GM12878 (cell line): ENCODE measurements around the gene RAB11A. TPM values are rescaled to one million over a fixed set of nuclear protein-coding genes. Genes with fewer than 3 reads are reported as not detected.

Experiments used
- ATAC-seq: fragments of 200-7000 bp; cut with Tn5 transposase; 3 replicates; pipeline ENCODE4 v1.9.1; 2020; ENCODE audit warnings: mild to moderate bottlenecking, moderate library complexity
- BruUV-seq: library from RNA; stranded (reverse); fragments of 400-500 nt; replicated peaks from 2 replicates; lab custom pipeline; 2021; lab: Mats Ljungman, UMichigan
- CTCF ChIA-PET: fragments of 300-600 bp; sonication (Branson Sonifier 250); formaldehyde crosslinking; extraction: SDS; loops from one replicate; lab custom pipeline; 2021; ENCODE audit warnings: inconsistent platforms; lab: Yijun Ruan, JAX
- POLR2A ChIA-PET: fragments of 350-600 bp; formaldehyde crosslinking; extraction: SDS; loops from one replicate; lab custom pipeline; 2021; ENCODE audit warnings: inconsistent platforms; lab: Charles Lee
- RAD21 ChIA-PET: fragments of 300-600 bp; sonication (Branson Sonifier 250); formaldehyde crosslinking; loops from one replicate; lab custom pipeline; 2023; ENCODE audit warnings: antibody characterized with exemption; ENCODE audit not compliant: unreplicated experiment; lab: Charles Lee
- SMC1A ChIA-PET: fragments of 300-600 bp; sonication (Branson Sonifier 250); formaldehyde crosslinking; loops from one replicate; lab custom pipeline; 2023; ENCODE audit not compliant: unreplicated experiment, uncharacterized antibody; lab: Charles Lee
- DNase-seq: peaks from one replicate; pipeline ENCODE4 v3.0.0-alpha.2; 2011; ENCODE audit warnings: low read depth, low spot score
- FAIRE-seq: peaks from 3 replicates; lab custom pipeline; 2011; peaks lifted over from hg19 to GRCh38; lab: Jason Lieb, UNC
- H2AFZ ChIP-seq: 2 replicates; pipeline ENCODE4 v1.6.0; 2011; ENCODE audit warnings: low read depth, low read length, control low read depth; ENCODE audit not compliant: control insufficient read depth
- H3K27ac ChIP-seq: 2 replicates; pipeline ENCODE4 v1.5.1; 2011; ENCODE audit warnings: control low read depth; ENCODE audit not compliant: control insufficient read depth, insufficient read depth
- H3K27me3 ChIP-seq, 2 experiments: replicated peaks in 1 of 2; 2 replicates each; pipeline versions ENCODE4 v1.6.0 to v1.6.1; 2011; ENCODE audit warnings: low read length in 1 of 2; ENCODE audit not compliant: control insufficient read depth in 2 of 2, insufficient read depth in 2 of 2
- H3K36me3 ChIP-seq, 2 experiments: 2 replicates each; pipeline ENCODE4 v1.5.1; 2011; ENCODE audit warnings: low read length in 1 of 2; ENCODE audit not compliant: control insufficient read depth in 2 of 2, insufficient read depth in 2 of 2
- H3K4me1 ChIP-seq: 2 replicates; pipeline ENCODE4 v1.6.1; 2011; ENCODE audit warnings: mild to moderate bottlenecking, low read length, moderate library complexity, mixed read lengths; ENCODE audit not compliant: control insufficient read depth, insufficient read depth
- H3K4me2 ChIP-seq: 2 replicates; pipeline ENCODE4 v1.6.0; 2011; ENCODE audit warnings: control low read depth; ENCODE audit not compliant: control insufficient read depth, insufficient read depth
- H3K4me3 ChIP-seq: fragments of 200-600 bp; sonication (generic); 2 replicates; pipeline ENCODE4 v1.5.1; 2016
- H3K79me2 ChIP-seq: 2 replicates; pipeline ENCODE4 v1.6.0; 2011; ENCODE audit warnings: low read length; ENCODE audit not compliant: control insufficient read depth, insufficient read depth
- H3K9ac ChIP-seq: 2 replicates; pipeline ENCODE4 v1.8.0; 2011; ENCODE audit warnings: low read length, control low read depth, mixed read lengths; ENCODE audit not compliant: control insufficient read depth, insufficient read depth
- H3K9me3 ChIP-seq: replicated peaks from 3 replicates; pipeline ENCODE4 v1.5.1; 2011; ENCODE audit warnings: mild to moderate bottlenecking, low read length; ENCODE audit not compliant: control insufficient read depth, insufficient read depth
- H4K20me1 ChIP-seq: 2 replicates; pipeline ENCODE4 v1.6.0; 2011; ENCODE audit not compliant: control insufficient read depth, insufficient read depth
- BCL11A ChIP-seq: IDR thresholded peaks from 2 replicates; pipeline ENCODE4 v1.6.1; 2011; ENCODE audit warnings: low read depth, low read length
- BMI1 ChIP-seq: fragments of 450-650 bp; IDR thresholded peaks from 2 replicates; pipeline ENCODE4 v1.6.1; 2016; ENCODE audit warnings: mild to moderate bottlenecking, moderate library complexity, borderline replicate concordance
- CBFB ChIP-seq: IDR thresholded peaks from 2 replicates; pipeline ENCODE4 v1.6.1; 2016; ENCODE audit warnings: antibody characterized with exemption, low read depth
- CHD1 ChIP-seq: IDR thresholded peaks from 2 replicates; pipeline ENCODE4 v1.6.1; 2012; ENCODE audit warnings: low read depth, low read length, improper control_type of control experiment
- KDM1A ChIP-seq: fragments of 200-600 bp; sonication (generic); IDR thresholded peaks from 2 replicates; pipeline ENCODE4 v1.6.1; 2016; ENCODE audit warnings: borderline replicate concordance
- RFX5 ChIP-seq: IDR thresholded peaks from 2 replicates; pipeline ENCODE4 v1.6.1; 2011; ENCODE audit warnings: low read depth, low read length, improper control_type of control experiment
- SIN3A ChIP-seq: IDR thresholded peaks from 2 replicates; pipeline ENCODE4 v1.6.1; 2012; ENCODE audit warnings: low read depth, low read length, improper control_type of control experiment
- SMARCA5 ChIP-seq: fragments of 450-650 bp; IDR thresholded peaks from 2 replicates; pipeline ENCODE4 v1.6.1; 2017; ENCODE audit warnings: mild to moderate bottlenecking
- STAT3 ChIP-seq: IDR thresholded peaks from 2 replicates; pipeline ENCODE4 v1.6.1; 2011; ENCODE audit warnings: low read depth, low read length, improper control_type of control experiment
- WGBS: methylation state at CpG from one replicate; pipeline ENCODE4 v1.1.6; 2016; ENCODE audit warnings: low lambda C conversion rate; ENCODE audit not compliant: insufficient replicate concordance, insufficient coverage; ENCODE audit errors: missing lambda C conversion rate; 5-methylcytosine and 5-hydroxymethylcytosine counted together
- in situ Hi-C: fragments of 300-500 bp; cut with MboI; formaldehyde crosslinking; loops from 9 replicates; pipeline ENCODE4 v1.14.3; 2018; ENCODE audit warnings: mixed read lengths
- intact Hi-C: fragments of 100-400 bp; cut with micrococcal nuclease; formaldehyde crosslinking; loops from one replicate; pipeline ENCODE4 v1.14.2; 2022; ENCODE audit not compliant: unreplicated experiment
- polyA plus RNA-seq, 11 experiments: library from polyadenylated mRNA; depleted of rRNA in 4 of 11; unstranded in 6 of 11; stranded (reverse) in 5 of 11; fragments of >200 nt; fragmentation: Nextera tagmentation in 4 of 11; fragmentation: Illumina TruSeq in 1 of 11; extraction: Ambion mirVana in 4 of 11; extraction: Trizol in 1 of 11; gene quantifications; 1 replicate in 1 of 11; 2 replicates in 10 of 11; pipeline versions ENCODE4 v1.2.1 to v1.2.3, GENCODE V29; 2011 to 2016; ENCODE audit warnings: inconsistent platforms in 2 of 11, missing spikeins in 2 of 11, low read depth in 1 of 11
- total RNA-seq, 4 experiments: library from RNA; depleted of rRNA in 3 of 4; stranded (reverse); fragments of >200 nt in 3 of 4; fragmentation: Illumina TruSeq in 1 of 4; extraction: Trizol in 1 of 4; gene quantifications; 2 replicates each; pipeline versions ENCODE4 v1.2.1 to v1.2.3, GENCODE V29; 2013 to 2021
- TF ChIP-seq, protein P1 (sequence below), 3 experiments: IDR thresholded peaks in 2 of 3; conservative IDR thresholded peaks in 1 of 3; 2 replicates each; pipeline ENCODE4 v1.5.1; 2011; ENCODE audit warnings: low read depth in 3 of 3, low read length in 3 of 3, mild to moderate bottlenecking in 3 of 3, control low read depth in 2 of 3, moderate library complexity in 2 of 3, inconsistent platforms in 1 of 3, mixed read lengths in 1 of 3; ENCODE audit not compliant: control insufficient read depth in 2 of 3, insufficient read depth in 1 of 3; ENCODE audit errors: extremely low read depth in 1 of 3
- TF ChIP-seq, protein P2 (sequence below): fragments of 150-350 bp; IDR thresholded peaks from 2 replicates; pipeline ENCODE4 v1.6.1; 2014; ENCODE audit warnings: mild to moderate bottlenecking, low read depth, low read length
- TF ChIP-seq, protein P3 (sequence below): fragments of 450-650 bp; IDR thresholded peaks from 2 replicates; pipeline ENCODE4 v1.6.1; 2017; ENCODE audit warnings: low read depth, mild to moderate bottlenecking, moderate library complexity
- TF ChIP-seq, protein P4 (sequence below): fragments of 450-650 bp; IDR thresholded peaks from 2 replicates; pipeline ENCODE4 v1.6.1; 2018; ENCODE audit warnings: mild to moderate bottlenecking, low read depth, moderate library complexity; ENCODE audit not compliant: partially characterized antibody
- TF ChIP-seq, protein P5 (sequence below): IDR thresholded peaks from 2 replicates; pipeline ENCODE4 v1.6.1; 2011; ENCODE audit warnings: borderline replicate concordance, low read depth, mild to moderate bottlenecking, moderate library complexity, low read length; ENCODE audit not compliant: insufficient read depth, poor library complexity, severe bottlenecking

RAB11A gene
- total and polyA plus RNA-seq, 10 of the 15 experiments (the other 5 are each of a cell fraction or from before 2014, with no cell fraction given), result 128 to 387 (median 224) TPM

DNA sequence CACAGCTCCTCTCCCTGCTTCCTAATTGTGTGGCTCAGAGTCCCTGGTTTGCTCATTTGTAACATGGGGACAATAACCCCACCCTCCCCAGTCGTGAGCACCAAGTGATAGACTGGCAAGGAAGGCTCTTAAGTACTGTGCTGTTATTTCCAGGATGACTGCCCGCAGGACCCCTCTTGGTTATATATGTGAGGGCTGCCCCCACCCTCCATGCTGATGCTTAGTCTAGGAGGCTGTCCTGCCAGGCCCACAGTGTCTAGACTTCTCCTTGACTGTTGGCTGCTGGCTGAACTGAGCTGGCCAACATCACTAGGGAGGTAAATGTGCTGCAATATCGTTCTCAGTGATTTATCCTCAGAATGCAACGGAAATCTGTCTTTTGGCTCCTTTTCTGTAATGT, 45.1 kb downstream of the RAB11A start:
- no TSS peak for BruUV-seq
- no peak overlapping the region for H2AFZ ChIP-seq
- H3K9ac ChIP-seq, result no peak overlapping the region
- DNase-seq (no peak), ATAC-seq (no peak), FAIRE-seq (no peak)
- intact Hi-C loops (no loop called here), in situ Hi-C loops (no loop called here)
- ChIA-PET SMC1A (interaction anchor here (1.0 to 6.6 kb wide), 3 partner anchors 11 to 52 kb away, joined by 3 to 70 read pairs (median 65); no protein-coding TSS in a partner anchor), CTCF (interaction anchor here (0.5 to 4.5 kb wide), 5 partner anchors 11 to 374 kb away, joined by 3 to 42 read pairs (median 9); no protein-coding TSS in a partner anchor), POLR2A (interaction anchor here (2.1 kb wide), 1 partner anchor 11 kb away, joined by 9 read pairs; no protein-coding TSS in a partner anchor), RAD21 (interaction anchor here (1.3 to 1.8 kb wide), 3 partner anchors 10 to 66 kb away, joined by 4 to 8 read pairs (median 5); no protein-coding TSS in a partner anchor)
- H3K4me3 ChIP-seq, result no peak overlapping the region
- no peak overlapping the region for H3K4me2 ChIP-seq
- peaks cover 45% of the 10 kb centered on the region for H3K4me1 ChIP-seq
- H3K9me3 ChIP-seq, result no peaks in the 10 kb centered on the region
- no peaks in the 10 kb centered on the region for H3K27me3 ChIP-seq
- H4K20me1 ChIP-seq, result no peaks in the 10 kb centered on the region
- WGBS, result 92% methylated on average over 4 of the region's 4 CpGs
- no peaks in the 10 kb centered on the region for H3K79me2 ChIP-seq
- peaks cover 0 to 3% of the 10 kb centered on the region in 2 experiments; a peak in 2 of 4 replicates for H3K36me3 ChIP-seq
- no peak overlapping the region for H3K27ac ChIP-seq
- TF ChIP-seq STAT3 (no peak), CBFB (no peak), RFX5 (no peak), BCL11A (no peak), SMARCA5 (no peak), CHD1 (no peak), SIN3A (no peak), BMI1 (no peak), KDM1A (no peak)
- TF ChIP-seq, protein P1, sequence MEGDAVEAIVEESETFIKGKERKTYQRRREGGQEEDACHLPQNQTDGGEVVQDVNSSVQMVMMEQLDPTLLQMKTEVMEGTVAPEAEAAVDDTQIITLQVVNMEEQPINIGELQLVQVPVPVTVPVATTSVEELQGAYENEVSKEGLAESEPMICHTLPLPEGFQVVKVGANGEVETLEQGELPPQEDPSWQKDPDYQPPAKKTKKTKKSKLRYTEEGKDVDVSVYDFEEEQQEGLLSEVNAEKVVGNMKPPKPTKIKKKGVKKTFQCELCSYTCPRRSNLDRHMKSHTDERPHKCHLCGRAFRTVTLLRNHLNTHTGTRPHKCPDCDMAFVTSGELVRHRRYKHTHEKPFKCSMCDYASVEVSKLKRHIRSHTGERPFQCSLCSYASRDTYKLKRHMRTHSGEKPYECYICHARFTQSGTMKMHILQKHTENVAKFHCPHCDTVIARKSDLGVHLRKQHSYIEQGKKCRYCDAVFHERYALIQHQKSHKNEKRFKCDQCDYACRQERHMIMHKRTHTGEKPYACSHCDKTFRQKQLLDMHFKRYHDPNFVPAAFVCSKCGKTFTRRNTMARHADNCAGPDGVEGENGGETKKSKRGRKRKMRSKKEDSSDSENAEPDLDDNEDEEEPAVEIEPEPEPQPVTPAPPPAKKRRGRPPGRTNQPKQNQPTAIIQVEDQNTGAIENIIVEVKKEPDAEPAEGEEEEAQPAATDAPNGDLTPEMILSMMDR (IDR thresholded peaks at IDR 0.05 in 2 of 3, conservative IDR thresholded peaks at IDR 0.05 in 1 of 3; ENCODE audit: control insufficient read depth in 2 of 3, extremely low read depth in 1 of 3, insufficient read depth in 1 of 3, low read depth in 3 of 3, low read length in 3 of 3), result no peak
- TF ChIP-seq, protein P2, sequence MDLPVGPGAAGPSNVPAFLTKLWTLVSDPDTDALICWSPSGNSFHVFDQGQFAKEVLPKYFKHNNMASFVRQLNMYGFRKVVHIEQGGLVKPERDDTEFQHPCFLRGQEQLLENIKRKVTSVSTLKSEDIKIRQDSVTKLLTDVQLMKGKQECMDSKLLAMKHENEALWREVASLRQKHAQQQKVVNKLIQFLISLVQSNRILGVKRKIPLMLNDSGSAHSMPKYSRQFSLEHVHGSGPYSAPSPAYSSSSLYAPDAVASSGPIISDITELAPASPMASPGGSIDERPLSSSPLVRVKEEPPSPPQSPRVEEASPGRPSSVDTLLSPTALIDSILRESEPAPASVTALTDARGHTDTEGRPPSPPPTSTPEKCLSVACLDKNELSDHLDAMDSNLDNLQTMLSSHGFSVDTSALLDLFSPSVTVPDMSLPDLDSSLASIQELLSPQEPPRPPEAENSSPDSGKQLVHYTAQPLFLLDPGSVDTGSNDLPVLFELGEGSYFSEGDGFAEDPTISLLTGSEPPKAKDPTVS, result no peak
- TF ChIP-seq, protein P3, sequence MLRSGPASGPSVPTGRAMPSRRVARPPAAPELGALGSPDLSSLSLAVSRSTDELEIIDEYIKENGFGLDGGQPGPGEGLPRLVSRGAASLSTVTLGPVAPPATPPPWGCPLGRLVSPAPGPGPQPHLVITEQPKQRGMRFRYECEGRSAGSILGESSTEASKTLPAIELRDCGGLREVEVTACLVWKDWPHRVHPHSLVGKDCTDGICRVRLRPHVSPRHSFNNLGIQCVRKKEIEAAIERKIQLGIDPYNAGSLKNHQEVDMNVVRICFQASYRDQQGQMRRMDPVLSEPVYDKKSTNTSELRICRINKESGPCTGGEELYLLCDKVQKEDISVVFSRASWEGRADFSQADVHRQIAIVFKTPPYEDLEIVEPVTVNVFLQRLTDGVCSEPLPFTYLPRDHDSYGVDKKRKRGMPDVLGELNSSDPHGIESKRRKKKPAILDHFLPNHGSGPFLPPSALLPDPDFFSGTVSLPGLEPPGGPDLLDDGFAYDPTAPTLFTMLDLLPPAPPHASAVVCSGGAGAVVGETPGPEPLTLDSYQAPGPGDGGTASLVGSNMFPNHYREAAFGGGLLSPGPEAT, result no peak
- TF ChIP-seq, protein P4, sequence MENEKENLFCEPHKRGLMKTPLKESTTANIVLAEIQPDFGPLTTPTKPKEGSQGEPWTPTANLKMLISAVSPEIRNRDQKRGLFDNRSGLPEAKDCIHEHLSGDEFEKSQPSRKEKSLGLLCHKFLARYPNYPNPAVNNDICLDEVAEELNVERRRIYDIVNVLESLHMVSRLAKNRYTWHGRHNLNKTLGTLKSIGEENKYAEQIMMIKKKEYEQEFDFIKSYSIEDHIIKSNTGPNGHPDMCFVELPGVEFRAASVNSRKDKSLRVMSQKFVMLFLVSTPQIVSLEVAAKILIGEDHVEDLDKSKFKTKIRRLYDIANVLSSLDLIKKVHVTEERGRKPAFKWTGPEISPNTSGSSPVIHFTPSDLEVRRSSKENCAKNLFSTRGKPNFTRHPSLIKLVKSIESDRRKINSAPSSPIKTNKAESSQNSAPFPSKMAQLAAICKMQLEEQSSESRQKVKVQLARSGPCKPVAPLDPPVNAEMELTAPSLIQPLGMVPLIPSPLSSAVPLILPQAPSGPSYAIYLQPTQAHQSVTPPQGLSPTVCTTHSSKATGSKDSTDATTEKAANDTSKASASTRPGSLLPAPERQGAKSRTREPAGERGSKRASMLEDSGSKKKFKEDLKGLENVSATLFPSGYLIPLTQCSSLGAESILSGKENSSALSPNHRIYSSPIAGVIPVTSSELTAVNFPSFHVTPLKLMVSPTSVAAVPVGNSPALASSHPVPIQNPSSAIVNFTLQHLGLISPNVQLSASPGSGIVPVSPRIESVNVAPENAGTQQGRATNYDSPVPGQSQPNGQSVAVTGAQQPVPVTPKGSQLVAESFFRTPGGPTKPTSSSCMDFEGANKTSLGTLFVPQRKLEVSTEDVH, result no peak
- TF ChIP-seq, protein P5, sequence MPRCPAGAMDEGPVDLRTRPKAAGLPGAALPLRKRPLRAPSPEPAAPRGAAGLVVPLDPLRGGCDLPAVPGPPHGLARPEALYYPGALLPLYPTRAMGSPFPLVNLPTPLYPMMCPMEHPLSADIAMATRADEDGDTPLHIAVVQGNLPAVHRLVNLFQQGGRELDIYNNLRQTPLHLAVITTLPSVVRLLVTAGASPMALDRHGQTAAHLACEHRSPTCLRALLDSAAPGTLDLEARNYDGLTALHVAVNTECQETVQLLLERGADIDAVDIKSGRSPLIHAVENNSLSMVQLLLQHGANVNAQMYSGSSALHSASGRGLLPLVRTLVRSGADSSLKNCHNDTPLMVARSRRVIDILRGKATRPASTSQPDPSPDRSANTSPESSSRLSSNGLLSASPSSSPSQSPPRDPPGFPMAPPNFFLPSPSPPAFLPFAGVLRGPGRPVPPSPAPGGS, result no peak
